Stomach (tissue), 9 donors: ENCODE results near the gene SGCA. TPM values are rescaled to one million over a fixed set of nuclear protein-coding genes. Genes with fewer than 3 reads are reported as not detected.

Experiments
- DNase-seq, 2 donors: peaks; one replicate each; pipeline versions ENCODE4 v3.0.0 to v3.0.0-alpha.2; 2013 to 2019
- H3K27ac ChIP-seq, 5 donors: fragments of 200-600 bp in 4 of 5; sonication (generic) in 4 of 5; one replicate each; pipeline ENCODE4 v1.5.1; 2013 to 2019; ENCODE audit warnings: mild to moderate bottlenecking in 1 of 5, moderate library complexity in 1 of 5
- H3K27me3 ChIP-seq, 3 donors: fragments of 200-600 bp; sonication (generic); one replicate each; pipeline ENCODE4 v1.5.1; 2017 to 2019; ENCODE audit warnings: mixed run types in 1 of 3
- H3K36me3 ChIP-seq, 4 donors: fragments of 200-600 bp; sonication (generic); 1 replicate in 3 of 4; 2 replicates in 1 of 4; pipeline ENCODE4 v1.5.1; 2016 to 2019
- H3K4me1 ChIP-seq, 4 donors: fragments of 200-600 bp; sonication (generic); one replicate each; pipeline ENCODE4 v1.5.1; 2016 to 2019
- H3K4me3 ChIP-seq, 4 donors: fragments of 200-600 bp; sonication (generic) in 3 of 4; one replicate each; pipeline ENCODE4 v1.5.1; 2016 to 2019; ENCODE audit warnings: mild to moderate bottlenecking in 1 of 4
- H3K9me3 ChIP-seq, 4 donors: fragments of 200-600 bp; sonication (generic); one replicate each; pipeline ENCODE4 v1.5.1; 2016 to 2019
- EP300 ChIP-seq: sonication (generic); formaldehyde crosslinking; IDR thresholded peaks from one replicate; pipeline ENCODE4 v1.6.1; 2017; ENCODE audit warnings: antibody characterized with exemption
- POLR2A ChIP-seq, 4 donors: fragments of 450-650 bp; IDR thresholded peaks; one replicate each; pipeline ENCODE4 v1.6.1; 2016; ENCODE audit warnings: antibody characterized with exemption in 4 of 4, control low read depth in 2 of 4, mild to moderate bottlenecking in 1 of 4, moderate library complexity in 1 of 4
- POLR2AphosphoS5 ChIP-seq, 3 donors: sonication (generic); formaldehyde crosslinking; IDR thresholded peaks; one replicate each; pipeline ENCODE4 v1.6.1; 2016; ENCODE audit warnings: antibody characterized with exemption in 3 of 3
- WGBS, 5 donors: extraction: QIAGEN DNeasy Blood & Tissue Kit in 3 of 5; methylation state at CpG; one replicate each; pipeline versions ENCODE4 v1.1.5 to v1.1.7; 2013 to 2018; 5-methylcytosine and 5-hydroxymethylcytosine counted together
- intact Hi-C: fragments of 100-400 bp; cut with DNase I; formaldehyde crosslinking; loops from one replicate; pipeline ENCODE4 v1.15.1; 2023; ENCODE audit warnings: low total_unique reads
- polyA plus RNA-seq, 3 donors: library from polyadenylated mRNA; stranded (reverse); fragments of 200-250 nt; gene quantifications; one replicate each; pipeline ENCODE4 v1.2.3, GENCODE V29; 2013
- total RNA-seq, 5 donors: library from RNA; depleted of rRNA; stranded (reverse); fragments of >200 nt; gene quantifications; one replicate each; pipeline versions ENCODE4 v1.1.0 to v1.2.3, GENCODE V29; 2014 to 2016
- TF ChIP-seq, protein P1 (sequence below), 7 experiments: fragments of 450-650 bp in 4 of 7; fragments of 200-600 bp in 3 of 7; sonication (generic) in 3 of 7; IDR thresholded peaks; one replicate each; pipeline ENCODE4 v1.5.1; 2016 to 2019; ENCODE audit warnings: antibody characterized with exemption in 7 of 7, control low read depth in 2 of 7, mild to moderate bottlenecking in 1 of 7
- donor health status: healthy with polysubstance abuse.
- donor health status: Bipolar disorder and iron deficiency.
- donor health status: healthy.

The SGCA gene
- total and polyA plus RNA-seq, 8 donors = 5.4 to 89.3 (median 15.1) TPM

DNA sequence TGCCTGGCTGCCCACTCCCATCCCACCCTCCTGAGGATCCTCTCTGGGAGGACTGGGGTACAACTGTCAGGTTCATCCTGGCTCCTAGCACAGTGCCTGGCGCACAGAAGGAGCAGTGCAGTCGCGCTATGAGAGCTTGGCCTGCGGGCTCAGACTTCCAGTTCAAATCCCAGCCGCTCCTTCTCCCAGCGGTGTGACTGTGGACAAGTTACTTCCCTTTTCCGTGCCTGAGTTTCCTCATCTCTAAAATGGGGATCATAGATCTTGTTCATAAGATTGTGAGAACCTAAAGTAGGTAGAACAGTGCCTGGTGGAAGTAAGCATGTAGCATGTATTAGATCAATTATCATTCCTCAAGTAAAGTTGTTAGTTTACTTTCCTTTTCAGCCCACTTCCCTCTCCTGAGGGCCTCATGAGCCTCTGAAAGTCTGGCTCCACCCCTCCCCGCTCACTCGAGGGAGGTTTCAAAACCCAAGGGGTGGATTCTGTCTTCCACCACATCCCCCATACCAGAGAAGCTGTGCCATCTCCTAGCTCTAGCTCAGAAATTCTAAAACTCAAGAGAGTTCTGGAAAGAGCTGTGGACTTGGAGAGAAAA is 55.6 kb downstream of the SGCA start:
- 71 to 81% (median 75%) methylated on average over 9 of the region's 9 CpGs for WGBS, 5 donors
- H3K36me3 ChIP-seq = no peaks in the 10 kb centered on the region
- peaks cover 0 to 59% (median 29%) of the 10 kb centered on the region in 4 donors for H3K4me1 ChIP-seq
- H3K27me3 ChIP-seq = no peaks in the 10 kb centered on the region
- peak overlapping the region in 4 of 5 donors; percentile 43 to 93 (median 74) for H3K27ac ChIP-seq
- H3K4me3 ChIP-seq = no peak overlapping the region
- peaks cover 0 to 6% (median 0%) of the 10 kb centered on the region in 4 donors for H3K9me3 ChIP-seq
- peak in 1 of 2 donors; percentile 73 for DNase-seq
- TF ChIP-seq POLR2AphosphoS5 (IDR thresholded peaks at IDR 0.05) (no peak), POLR2A (IDR thresholded peaks at IDR 0.05) (no peak), EP300 (no peak)
- TF ChIP-seq, protein P1, sequence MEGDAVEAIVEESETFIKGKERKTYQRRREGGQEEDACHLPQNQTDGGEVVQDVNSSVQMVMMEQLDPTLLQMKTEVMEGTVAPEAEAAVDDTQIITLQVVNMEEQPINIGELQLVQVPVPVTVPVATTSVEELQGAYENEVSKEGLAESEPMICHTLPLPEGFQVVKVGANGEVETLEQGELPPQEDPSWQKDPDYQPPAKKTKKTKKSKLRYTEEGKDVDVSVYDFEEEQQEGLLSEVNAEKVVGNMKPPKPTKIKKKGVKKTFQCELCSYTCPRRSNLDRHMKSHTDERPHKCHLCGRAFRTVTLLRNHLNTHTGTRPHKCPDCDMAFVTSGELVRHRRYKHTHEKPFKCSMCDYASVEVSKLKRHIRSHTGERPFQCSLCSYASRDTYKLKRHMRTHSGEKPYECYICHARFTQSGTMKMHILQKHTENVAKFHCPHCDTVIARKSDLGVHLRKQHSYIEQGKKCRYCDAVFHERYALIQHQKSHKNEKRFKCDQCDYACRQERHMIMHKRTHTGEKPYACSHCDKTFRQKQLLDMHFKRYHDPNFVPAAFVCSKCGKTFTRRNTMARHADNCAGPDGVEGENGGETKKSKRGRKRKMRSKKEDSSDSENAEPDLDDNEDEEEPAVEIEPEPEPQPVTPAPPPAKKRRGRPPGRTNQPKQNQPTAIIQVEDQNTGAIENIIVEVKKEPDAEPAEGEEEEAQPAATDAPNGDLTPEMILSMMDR (IDR thresholded peaks at IDR 0.05) = no peak
- intact Hi-C loops = no loop called here

DNA sequence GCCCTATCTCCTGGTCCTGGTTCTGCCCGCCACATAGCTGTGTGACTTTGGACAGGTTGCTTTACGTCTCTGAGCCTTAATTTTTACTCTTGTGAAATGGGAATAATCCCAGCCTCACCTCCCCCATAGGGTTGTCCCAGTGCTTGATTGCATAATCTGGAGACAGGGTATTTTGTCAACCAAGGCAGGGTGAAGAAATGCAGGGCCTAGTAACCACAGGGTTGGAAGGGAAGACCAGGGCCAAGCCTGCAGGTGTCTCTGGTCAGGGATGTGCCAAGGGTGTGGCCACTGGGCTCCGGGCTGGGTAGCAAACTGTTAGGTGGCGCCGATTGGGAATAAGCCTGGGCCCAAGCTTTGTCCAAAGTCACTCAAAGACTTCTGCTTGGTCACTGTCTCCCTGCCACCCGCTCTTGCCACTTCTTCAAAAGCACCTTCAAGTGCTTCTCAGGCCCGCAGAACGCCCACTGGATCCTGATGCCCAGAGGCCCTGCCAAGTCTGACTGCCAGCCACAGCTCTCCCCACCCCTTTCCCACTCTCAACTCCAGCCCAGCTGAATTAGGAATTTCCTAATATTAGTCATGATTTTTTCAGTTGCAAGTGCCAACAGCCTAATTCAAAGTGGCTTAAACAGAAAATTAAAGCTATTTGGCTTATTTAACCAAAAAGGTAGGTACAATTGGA is 56.2 kb downstream of the SGCA start:
- no peak overlapping the region for H3K4me3 ChIP-seq
- TF ChIP-seq EP300 (no peak), POLR2AphosphoS5 (IDR thresholded peaks at IDR 0.05) (peak in 1 of 3 donors; percentile 22)
- H3K9me3 ChIP-seq = peaks cover 0 to 6% (median 0%) of the 10 kb centered on the region in 4 donors
- H3K27me3 ChIP-seq = no peaks in the 10 kb centered on the region
- H3K36me3 ChIP-seq = no peaks in the 10 kb centered on the region
- WGBS, 5 donors = 63 to 83% (median 76%) methylated on average over 8 of the region's 8 CpGs
- H3K27ac ChIP-seq = peak overlapping the region in 4 of 5 donors; percentile 43 to 93 (median 70)
- DNase-seq = peak in 1 of 2 donors; percentile 68
- intact Hi-C loops = no loop called here
- peaks cover 0 to 59% (median 29%) of the 10 kb centered on the region in 4 donors for H3K4me1 ChIP-seq

DNA sequence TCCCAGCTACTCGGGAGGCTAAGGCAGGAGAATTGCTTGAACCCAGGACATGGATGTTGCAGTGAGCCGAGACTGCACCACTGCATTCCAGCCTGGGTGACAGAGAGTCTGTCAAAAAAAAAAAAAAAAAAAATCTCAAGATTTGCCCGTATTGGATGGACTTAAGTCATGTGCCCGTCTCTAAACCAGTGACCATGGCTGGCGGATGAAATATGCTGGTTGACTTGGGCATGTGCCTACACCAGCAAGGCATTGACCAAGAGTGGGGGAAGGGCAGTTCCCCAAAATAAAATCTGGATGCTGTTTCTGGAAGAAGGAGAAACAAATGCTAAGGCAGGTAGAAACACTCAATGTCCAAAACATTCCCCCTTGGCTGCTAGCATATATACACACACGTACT is 57.1 kb downstream of the SGCA start:
- peak overlapping the region in 3 of 5 donors; percentile 43 to 93 (median 74) for H3K27ac ChIP-seq
- DNase-seq = peak in 1 of 2 donors; percentile 12
- 84 to 92% (median 90%) methylated on average over 6 of the region's 6 CpGs for WGBS, 5 donors
- intact Hi-C loops = no loop called here
- H3K4me1 ChIP-seq = peaks cover 0 to 50% (median 25%) of the 10 kb centered on the region in 4 donors
- H3K9me3 ChIP-seq = peaks cover 0 to 6% (median 0%) of the 10 kb centered on the region in 4 donors
- no peaks in the 10 kb centered on the region for H3K36me3 ChIP-seq
- TF ChIP-seq, protein P1 (IDR thresholded peaks at IDR 0.05) = no peak
- TF ChIP-seq POLR2AphosphoS5 (IDR thresholded peaks at IDR 0.05) = no peak
- TF ChIP-seq EP300 = no peak
- TF ChIP-seq POLR2A (IDR thresholded peaks at IDR 0.05) = no peak
- no peaks in the 10 kb centered on the region for H3K27me3 ChIP-seq
- no peak overlapping the region for H3K4me3 ChIP-seq

Other genes starting within 250 kb of the SGCA start
- not detected for gene DLX4, start 196.8 kb upstream of the SGCA start, total RNA-seq
- under 1 TPM in 2 of 3 donors, not detected in 1; 0.31 to 0.40 TPM for gene DLX4, start 196.8 kb upstream of the SGCA start, polyA plus RNA-seq
- not detected for gene DLX3, start 170.8 kb upstream of the SGCA start, total RNA-seq
- gene DLX3, start 170.8 kb upstream of the SGCA start, polyA plus RNA-seq = under 1 TPM in 1 of 3 donors, not detected in 2; 0.68 TPM
- gene ITGA3, start 109.9 kb upstream of the SGCA start, total RNA-seq = 100 to 1,000 TPM in 4 of 5 donors, 10 to 100 TPM in 1; 33.6 to 698 (median 193) TPM
- gene ITGA3, start 109.9 kb upstream of the SGCA start, polyA plus RNA-seq = 10 to 100 TPM in 2 of 3 donors, 1 to 10 TPM in 1; 6.9 to 37.5 (median 29.5) TPM
- 100 to 1,000 TPM in 1 of 5 donors, 10 to 100 TPM in 2, 1 to 10 TPM in 2; 4.6 to 255 (median 31.2) TPM for gene PDK2, start 70.7 kb upstream of the SGCA start, total RNA-seq
- gene PDK2, start 70.7 kb upstream of the SGCA start, polyA plus RNA-seq = 10 to 100 TPM; 13.5 to 20.6 (median 20.1) TPM
- gene SAMD14, start 35.8 kb upstream of the SGCA start, total RNA-seq = 10 to 100 TPM in 1 of 5 donors, 1 to 10 TPM in 2, not detected in 2; 1.5 to 87.0 (median 1.9) TPM
- gene SAMD14, start 35.8 kb upstream of the SGCA start, polyA plus RNA-seq = 1 to 10 TPM; 1.3 to 2.3 (median 1.6) TPM
- 10 to 100 TPM; 11.6 to 64.2 (median 22.5) TPM for gene PPP1R9B, start 15.3 kb upstream of the SGCA start, total RNA-seq
- 10 to 100 TPM; 13.1 to 28.8 (median 14.2) TPM for gene PPP1R9B, start 15.3 kb upstream of the SGCA start, polyA plus RNA-seq
- gene COL1A1, start 35.6 kb downstream of the SGCA start, total RNA-seq = 1,000 to 10,000 TPM in 1 of 5 donors, 100 to 1,000 TPM in 3, 10 to 100 TPM in 1; 87.0 to 1,931 (median 219) TPM
- gene COL1A1, start 35.6 kb downstream of the SGCA start, polyA plus RNA-seq = 10 to 100 TPM; 17.9 to 60.0 (median 24.9) TPM
- 10 to 100 TPM in 3 of 5 donors, 1 to 10 TPM in 2; 2.7 to 24.9 (median 10.4) TPM for gene TMEM92, start 108.5 kb downstream of the SGCA start, total RNA-seq
- gene TMEM92, start 108.5 kb downstream of the SGCA start, polyA plus RNA-seq = 10 to 100 TPM in 2 of 3 donors, 1 to 10 TPM in 1; 9.7 to 16.3 (median 12.2) TPM
- 100 to 1,000 TPM in 3 of 5 donors, 10 to 100 TPM in 2; 52.7 to 166 (median 121) TPM for gene XYLT2, start 180.1 kb downstream of the SGCA start, total RNA-seq
- 100 to 1,000 TPM in 1 of 3 donors, 10 to 100 TPM in 2; 57.4 to 134 (median 72.5) TPM for gene XYLT2, start 180.1 kb downstream of the SGCA start, polyA plus RNA-seq
- gene MRPL27, start 207.2 kb downstream of the SGCA start, total RNA-seq = 10 to 100 TPM; 25.0 to 67.7 (median 44.4) TPM
- gene MRPL27, start 207.2 kb downstream of the SGCA start, polyA plus RNA-seq = 100 to 1,000 TPM; 175 to 258 (median 219) TPM
- gene EME1, start 207.2 kb downstream of the SGCA start, total RNA-seq = 10 to 100 TPM in 1 of 5 donors, 1 to 10 TPM in 2, under 1 TPM in 1, not detected in 1; 0.87 to 15.8 (median 3.7) TPM
- 1 to 10 TPM in 2 of 3 donors, not detected in 1; 1.2 to 2.0 TPM for gene EME1, start 207.2 kb downstream of the SGCA start, polyA plus RNA-seq
- gene LRRC59, start 231.5 kb downstream of the SGCA start, total RNA-seq = 100 to 1,000 TPM in 2 of 5 donors, 10 to 100 TPM in 3; 40.8 to 117 (median 77.1) TPM
- 10 to 100 TPM; 32.2 to 76.7 (median 75.3) TPM for gene LRRC59, start 231.5 kb downstream of the SGCA start, polyA plus RNA-seq